Measurements from ENCODE around the gene MYO1G.

DNA sequence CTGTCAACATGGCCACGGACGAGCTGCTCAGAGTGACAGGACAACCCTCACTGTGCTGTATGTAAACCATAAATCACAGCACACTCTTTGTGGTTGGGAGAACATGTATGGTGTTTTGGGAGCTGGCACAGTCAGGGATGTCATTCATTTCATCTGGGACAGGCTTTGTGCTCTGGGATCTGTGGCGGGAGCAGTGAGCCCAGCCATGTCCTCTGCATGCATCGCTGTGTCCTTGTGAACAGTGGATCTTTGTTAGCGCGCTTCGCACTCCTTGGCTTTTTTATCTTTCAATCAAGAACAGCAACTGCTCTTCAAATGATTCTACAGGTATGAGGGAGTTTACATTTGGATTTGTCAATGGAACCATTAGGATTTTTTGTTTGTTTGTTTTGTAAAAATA, 28.3 kb upstream of the MYO1G start:
- TF ChIP-seq, protein P1, sequence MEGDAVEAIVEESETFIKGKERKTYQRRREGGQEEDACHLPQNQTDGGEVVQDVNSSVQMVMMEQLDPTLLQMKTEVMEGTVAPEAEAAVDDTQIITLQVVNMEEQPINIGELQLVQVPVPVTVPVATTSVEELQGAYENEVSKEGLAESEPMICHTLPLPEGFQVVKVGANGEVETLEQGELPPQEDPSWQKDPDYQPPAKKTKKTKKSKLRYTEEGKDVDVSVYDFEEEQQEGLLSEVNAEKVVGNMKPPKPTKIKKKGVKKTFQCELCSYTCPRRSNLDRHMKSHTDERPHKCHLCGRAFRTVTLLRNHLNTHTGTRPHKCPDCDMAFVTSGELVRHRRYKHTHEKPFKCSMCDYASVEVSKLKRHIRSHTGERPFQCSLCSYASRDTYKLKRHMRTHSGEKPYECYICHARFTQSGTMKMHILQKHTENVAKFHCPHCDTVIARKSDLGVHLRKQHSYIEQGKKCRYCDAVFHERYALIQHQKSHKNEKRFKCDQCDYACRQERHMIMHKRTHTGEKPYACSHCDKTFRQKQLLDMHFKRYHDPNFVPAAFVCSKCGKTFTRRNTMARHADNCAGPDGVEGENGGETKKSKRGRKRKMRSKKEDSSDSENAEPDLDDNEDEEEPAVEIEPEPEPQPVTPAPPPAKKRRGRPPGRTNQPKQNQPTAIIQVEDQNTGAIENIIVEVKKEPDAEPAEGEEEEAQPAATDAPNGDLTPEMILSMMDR (IDR thresholded peaks at IDR 0.05) = no peak
- TF ChIP-seq POLR2A (IDR thresholded peaks at IDR 0.05) = no peak

All from Peyer's patch (tissue), 4 donors.